Kasumi-1 (cell line): ENCODE data around the gene DHX15.

Experiments used
- DNase-seq, 2 experiments: peaks; one replicate each; lab custom pipeline; 2025; lab: John Stamatoyannopoulos, UW

Gene DHX15

GRCh38 chr4:24482871-24483270 is 101.5 kb downstream of the DHX15 start:
- no peak for DNase-seq

GRCh38 chr4:24477919-24478318 is 106.4 kb downstream of the DHX15 start:
- DNase-seq = no peak
